Stimulated activated naive CD4-positive, alpha-beta T cell (primary cell): ENCODE data around the gene GRB2.

Experiments used
- DNase-seq, 6 experiments: peaks; one replicate each; lab custom pipeline; 2025; lab: John Stamatoyannopoulos, UW

The GRB2 gene

GRCh38 chr17:75412455-75413317 is 7.2 kb upstream of the GRB2 start:
- peak; percentile 54 to 79 (median 60) for DNase-seq

GRCh38 chr17:75411328-75412067 is 6.0 kb upstream of the GRB2 start:
- no peak for DNase-seq

- DNase-seq = no peak
Observed at GRCh38 chr17:75410141-75410540, 4.7 kb upstream of the GRB2 start.

- DNase-seq = no peak
Observed at GRCh38 chr17:75407655-75408352, 2.3 kb upstream of the GRB2 start.

GRCh38 chr17:75406222-75406615 is 741 bp upstream of the GRB2 start:
- peak in 1 of 6 experiments; percentile 8 for DNase-seq

GRCh38 chr17:75404731-75405364 is 630 bp downstream of the GRB2 start:
- peak; percentile 35 to 63 (median 48) for DNase-seq

GRCh38 chr17:75404223-75404730 is 1.2 kb downstream of the GRB2 start:
- DNase-seq = peak; percentile 26 to 69 (median 52)

GRCh38 chr17:75403131-75403530 is 2.3 kb downstream of the GRB2 start:
- DNase-seq = no peak

GRCh38 chr17:75402026-75402425 is 3.5 kb downstream of the GRB2 start:
- DNase-seq = no peak

- DNase-seq = no peak
Observed at GRCh38 chr17:75400326-75400939, 5.0 kb downstream of the GRB2 start.

GRCh38 chr17:75398279-75398678 is 7.2 kb downstream of the GRB2 start:
- no peak for DNase-seq

GRCh38 chr17:75397217-75397616 is 8.3 kb downstream of the GRB2 start:
- DNase-seq = no peak

- no peak for DNase-seq
Observed at GRCh38 chr17:75396796-75397195, 8.7 kb downstream of the GRB2 start.

GRCh38 chr17:75396025-75396424 is 9.5 kb downstream of the GRB2 start:
- no peak for DNase-seq

GRCh38 chr17:75394332-75394918 is 11.1 kb downstream of the GRB2 start:
- no peak for DNase-seq

GRCh38 chr17:75393523-75394331 is 11.8 kb downstream of the GRB2 start:
- DNase-seq = peak; percentile 29 to 72 (median 54)

GRCh38 chr17:75392559-75392958 is 12.9 kb downstream of the GRB2 start:
- DNase-seq = no peak

GRCh38 chr17:75390982-75391381 is 14.5 kb downstream of the GRB2 start:
- DNase-seq = no peak

- no peak for DNase-seq
Observed at GRCh38 chr17:75388476-75389030, 16.9 kb downstream of the GRB2 start.

- DNase-seq = no peak
Observed at GRCh38 chr17:75387771-75388170, 17.7 kb downstream of the GRB2 start.
